HG02623 (cell line): ENCODE results near the gene TADA3.
A peak's percentile ranks its signal among the peaks of the same experiment; 100 is the strongest.

Source experiments
- ATAC-seq: cut with Tn5 transposase; IDR thresholded peaks from one replicate; pipeline ENCODE4 v1.9.1; 2021; ENCODE audit warnings: moderate library complexity; ENCODE audit not compliant: unreplicated experiment

TADA3 gene, protein sequence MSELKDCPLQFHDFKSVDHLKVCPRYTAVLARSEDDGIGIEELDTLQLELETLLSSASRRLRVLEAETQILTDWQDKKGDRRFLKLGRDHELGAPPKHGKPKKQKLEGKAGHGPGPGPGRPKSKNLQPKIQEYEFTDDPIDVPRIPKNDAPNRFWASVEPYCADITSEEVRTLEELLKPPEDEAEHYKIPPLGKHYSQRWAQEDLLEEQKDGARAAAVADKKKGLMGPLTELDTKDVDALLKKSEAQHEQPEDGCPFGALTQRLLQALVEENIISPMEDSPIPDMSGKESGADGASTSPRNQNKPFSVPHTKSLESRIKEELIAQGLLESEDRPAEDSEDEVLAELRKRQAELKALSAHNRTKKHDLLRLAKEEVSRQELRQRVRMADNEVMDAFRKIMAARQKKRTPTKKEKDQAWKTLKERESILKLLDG

GRCh38 chr3:9792405-9793160 is at the start of gene TADA3, which contains the start of gene ARPC4:
TADA3 (minus strand) TSS chr3:9792473; CDS start chr3:9791466, 1,007 bp downstream.
ARPC4 (plus strand) TSS chr3:9793082; CDS start chr3:9793122, 40 bp downstream.
- ATAC-seq: peak; percentile 75

- no peak for ATAC-seq
Measured at GRCh38 chr3:9841015-9841414, 48.7 kb upstream of the TADA3 start.

DNA sequence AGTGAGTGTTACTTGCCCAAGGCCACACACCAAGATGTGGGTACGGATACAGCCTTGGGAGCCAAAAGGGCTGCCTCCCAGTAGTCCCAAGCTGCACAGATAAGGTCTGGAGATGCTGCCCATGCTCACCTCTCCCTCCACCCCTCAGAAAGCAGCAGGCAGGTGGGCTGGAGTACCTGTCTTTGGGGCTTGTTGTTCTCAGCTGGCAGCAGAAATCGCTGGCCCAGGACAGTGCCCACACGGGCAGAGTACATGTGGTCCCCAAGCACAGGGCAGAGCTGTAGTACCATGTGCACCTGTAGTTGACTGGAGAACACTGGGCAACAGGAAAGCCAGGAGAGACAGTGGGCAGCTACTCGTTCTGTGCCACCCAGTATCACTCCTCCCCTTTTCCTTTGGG is 46.6 kb upstream of the TADA3 start:
- ATAC-seq: no peak

- no peak for ATAC-seq
Measured at GRCh38 chr3:9837701-9838582, 45.7 kb upstream of the TADA3 start.

GRCh38 chr3:9834520-9835380 is 42.5 kb upstream of the TADA3 start:
- no peak for ATAC-seq

DNA sequence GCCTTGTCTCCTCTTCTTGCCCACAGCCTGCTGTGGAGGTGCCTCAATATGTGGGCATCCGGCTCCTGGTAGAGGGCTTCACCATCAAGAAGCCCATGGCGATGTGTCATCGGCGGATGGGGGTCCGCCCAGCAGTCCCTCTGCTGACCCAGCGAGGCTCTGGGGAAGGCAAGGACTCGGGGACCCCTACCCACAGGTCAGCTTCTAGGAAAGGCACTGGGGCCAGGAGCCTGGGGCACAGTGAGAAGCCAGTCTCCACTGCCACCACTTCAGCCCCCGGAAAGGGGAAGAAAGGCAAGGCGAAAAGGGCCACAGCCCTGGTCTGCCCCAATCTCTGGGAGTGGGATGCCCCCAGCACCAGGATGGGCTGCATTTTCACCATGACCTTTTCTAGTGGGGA is 40.8 kb upstream of the TADA3 start:
- no peak for ATAC-seq

DNA sequence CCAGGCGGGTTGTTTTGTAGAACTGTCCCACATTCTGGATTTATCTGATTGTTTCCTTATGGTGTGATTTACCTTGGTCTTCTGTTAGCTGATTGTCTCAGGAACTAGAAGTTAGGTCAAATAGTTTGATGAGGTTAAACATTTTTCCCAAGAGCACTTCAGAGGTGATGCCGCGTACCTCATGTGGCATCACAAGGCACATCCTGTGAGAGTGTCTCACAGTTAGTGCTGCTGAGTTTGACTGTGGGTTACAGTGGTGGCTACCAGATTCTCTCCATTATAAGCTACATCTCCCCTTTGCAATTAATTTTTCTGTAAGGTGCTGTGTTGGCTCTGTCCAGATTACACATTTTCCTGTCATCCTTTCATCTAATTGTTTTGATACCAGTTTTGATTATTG is 39.0 kb upstream of the TADA3 start:
- no peak for ATAC-seq

DNA sequence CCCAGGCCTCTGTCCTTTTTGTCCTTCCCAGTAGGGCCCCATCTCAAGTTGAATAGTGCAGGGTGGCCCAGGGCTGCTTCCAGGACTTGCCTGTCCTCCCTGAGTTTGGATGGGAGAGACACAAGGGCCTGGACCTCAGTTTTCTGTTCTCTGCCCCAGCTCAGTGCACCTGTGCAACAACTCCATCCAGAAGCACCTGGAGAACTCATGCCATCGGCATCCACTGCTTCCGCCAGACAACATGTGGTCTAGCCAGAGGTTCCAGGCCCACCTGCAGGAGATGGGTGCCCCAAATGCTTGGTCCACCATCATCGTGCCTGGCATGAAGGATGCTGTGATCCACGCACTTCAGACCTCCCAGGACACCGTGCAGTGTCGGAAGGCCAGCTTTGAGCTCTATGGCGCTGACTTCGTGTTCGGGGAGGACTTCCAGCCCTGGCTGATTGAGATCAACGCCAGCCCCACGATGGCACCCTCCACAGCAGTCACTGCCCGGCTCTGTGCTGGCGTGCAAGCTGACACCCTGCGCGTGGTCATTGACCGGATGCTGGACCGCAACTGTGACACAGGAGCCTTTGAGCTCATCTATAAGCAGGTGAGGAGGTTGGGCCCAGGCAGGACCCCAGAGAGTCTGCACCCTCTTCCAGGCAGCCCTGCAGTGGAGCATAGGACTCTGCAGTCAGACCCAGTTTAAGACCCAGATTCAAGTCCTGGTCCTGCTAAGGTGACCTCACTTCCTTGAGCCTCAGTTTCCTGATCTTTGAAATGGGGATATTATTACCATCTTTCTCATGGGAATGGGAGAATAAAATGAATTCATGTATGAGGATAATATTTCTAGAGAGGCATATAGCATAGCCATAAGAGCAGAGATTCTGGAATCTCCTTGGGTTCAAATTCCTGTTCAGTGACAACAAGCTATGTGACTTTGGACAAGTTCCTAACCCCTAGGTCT is 36.8 kb upstream of the TADA3 start:
- no peak for ATAC-seq

DNA sequence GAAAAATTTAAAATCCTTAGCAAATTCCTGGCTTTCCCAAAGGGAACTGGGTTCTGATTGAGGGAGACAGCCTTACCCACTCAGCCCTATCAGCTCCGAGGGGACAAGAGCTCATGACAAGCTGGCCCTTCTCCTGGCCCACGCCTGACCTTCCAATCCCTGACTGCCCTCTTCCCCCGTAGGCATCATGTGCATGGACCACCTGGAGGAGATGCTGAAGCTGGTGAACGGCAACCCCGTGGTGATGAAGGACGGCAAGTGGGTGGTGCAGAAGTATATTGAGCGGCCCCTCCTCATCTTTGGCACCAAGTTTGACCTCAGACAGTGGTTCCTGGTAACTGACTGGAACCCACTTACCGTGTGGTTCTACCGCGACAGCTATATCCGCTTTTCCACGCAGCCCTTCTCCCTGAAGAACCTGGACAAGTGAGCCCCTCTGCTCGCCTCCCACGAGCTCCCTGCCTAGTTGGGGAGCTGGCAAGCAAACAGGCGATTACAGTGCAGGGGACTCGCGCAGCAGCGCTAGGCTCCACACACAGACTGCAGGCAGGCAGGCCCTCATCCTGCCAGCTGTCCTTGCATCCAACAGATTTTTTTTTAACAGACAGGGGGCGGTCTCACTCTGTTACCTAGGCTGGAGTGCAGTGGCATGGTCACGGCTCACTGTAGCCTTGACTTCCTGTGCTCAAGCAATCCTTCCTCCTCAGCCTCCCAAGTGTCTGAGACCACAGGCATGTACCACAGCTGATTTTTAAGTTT is 34.7 kb upstream of the TADA3 start:
- no peak for ATAC-seq

- no peak for ATAC-seq
Measured at GRCh38 chr3:9825451-9826040, 33.3 kb upstream of the TADA3 start.

GRCh38 chr3:9820946-9821345 is 28.7 kb upstream of the TADA3 start:
- ATAC-seq: no peak

GRCh38 chr3:9820543-9820942 is 28.3 kb upstream of the TADA3 start:
- ATAC-seq: no peak

DNA sequence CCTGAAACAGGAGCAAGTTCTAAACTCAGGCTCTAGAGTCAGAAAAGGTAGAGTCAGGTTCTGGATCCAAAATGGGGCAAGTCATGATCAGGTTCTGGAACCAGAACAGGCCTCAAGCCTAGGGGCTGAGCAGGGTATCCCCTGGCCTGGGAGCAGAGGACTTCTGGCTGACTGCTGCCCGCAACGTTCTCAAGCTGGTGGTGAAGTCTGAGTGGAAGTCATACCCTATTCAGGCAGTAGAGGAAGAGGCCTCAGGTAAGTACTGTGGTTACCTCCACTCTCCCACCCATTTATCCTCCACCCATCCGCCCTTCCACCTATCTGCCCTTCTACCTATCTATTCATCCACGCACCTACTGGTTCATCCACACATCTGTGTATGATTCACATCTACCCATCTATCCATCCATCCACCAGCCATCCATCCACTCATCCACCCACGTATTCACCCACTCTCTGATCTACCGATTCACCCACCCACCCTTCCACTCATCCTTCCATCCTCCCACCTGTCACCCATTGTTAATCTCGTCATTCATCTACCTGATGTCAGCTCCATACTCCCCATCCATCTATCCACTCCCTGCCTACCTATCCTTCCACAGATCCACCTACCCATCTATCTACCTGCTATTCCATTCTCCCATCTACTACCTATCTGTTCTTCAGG is 26.5 kb upstream of the TADA3 start:
- no peak for ATAC-seq

- no peak for ATAC-seq
Measured at GRCh38 chr3:9817436-9817835, 25.2 kb upstream of the TADA3 start.

- no peak for ATAC-seq
Measured at GRCh38 chr3:9815986-9816385, 23.7 kb upstream of the TADA3 start.

DNA sequence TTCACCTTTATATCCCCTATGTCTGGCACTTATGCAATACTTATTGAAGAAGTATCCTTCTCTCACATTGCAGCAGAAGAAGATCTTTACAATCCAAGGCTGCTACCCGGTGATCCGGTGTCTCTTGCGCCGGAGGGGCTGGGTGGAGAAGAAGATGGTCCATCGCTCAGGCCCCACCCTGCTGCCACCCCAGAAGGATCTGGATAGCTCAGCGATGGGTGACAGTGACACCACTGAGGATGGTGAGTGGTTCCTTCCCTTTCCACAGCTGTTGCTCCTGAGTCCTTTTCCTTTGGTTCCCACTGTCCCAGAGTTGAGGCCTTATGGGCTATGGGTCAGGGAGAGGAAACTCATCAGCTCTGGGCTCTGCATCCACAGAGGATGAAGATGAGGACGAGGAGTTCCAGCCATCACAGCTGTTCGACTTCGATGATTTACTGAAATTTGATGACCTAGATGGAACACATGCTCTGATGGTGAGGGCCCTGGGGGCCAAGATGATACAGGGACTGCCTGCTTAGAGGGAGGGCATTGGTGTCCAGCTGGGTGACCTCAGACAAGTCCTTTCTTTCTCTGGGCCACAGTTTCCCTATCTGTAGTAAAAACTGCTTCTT is 20.7 kb upstream of the TADA3 start:
- ATAC-seq: no peak

GRCh38 chr3:9810846-9811245 is 18.6 kb upstream of the TADA3 start:
- no peak for ATAC-seq
